Psoas muscle (tissue), 8 donors: ENCODE data around the gene FUT2. TPM values are rescaled to one million over a fixed set of nuclear protein-coding genes. Genes with fewer than 3 reads are reported as not detected.
A peak's percentile ranks its signal among the peaks of the same experiment; 100 is the strongest.

ENCODE experiments used
- ATAC-seq, 4 donors: fragments of 200-7000 bp; cut with Tn5 transposase; one replicate each; pipeline ENCODE4 v1.9.1; 2020; ENCODE audit warnings: moderate library complexity in 3 of 4, mild to moderate bottlenecking in 2 of 4
- DNase-seq, 2 donors: peaks; one replicate each; pipeline ENCODE4 v3.0.0-alpha.2; 2020
- H3K27ac ChIP-seq: fragments of 200-600 bp; one replicate; pipeline ENCODE4 v1.8.0; 2022
- H3K27me3 ChIP-seq, 3 donors: fragments of 200-600 bp in 1 of 3; one replicate each; pipeline versions ENCODE4 v1.6.1 to v1.8.0; 2013 to 2022; ENCODE audit warnings: low read length in 2 of 3, mild to moderate bottlenecking in 2 of 3, moderate library complexity in 1 of 3; ENCODE audit not compliant: insufficient read depth in 3 of 3
- H3K36me3 ChIP-seq, 2 donors: fragments of 200-600 bp in 1 of 2; one replicate each; pipeline versions ENCODE4 v1.6.1 to v1.8.0; 2013 to 2022; ENCODE audit warnings: low read depth in 1 of 2, mild to moderate bottlenecking in 1 of 2, moderate library complexity in 1 of 2; ENCODE audit not compliant: insufficient read depth in 1 of 2
- H3K4me1 ChIP-seq: fragments of 200-600 bp; one replicate; pipeline ENCODE4 v1.8.0; 2022
- H3K4me3 ChIP-seq: fragments of 200-600 bp; one replicate; pipeline ENCODE4 v1.8.0; 2022; ENCODE audit warnings: mild to moderate bottlenecking
- H3K9me3 ChIP-seq: fragments of 200-600 bp; one replicate; pipeline ENCODE4 v1.8.0; 2022
- WGBS, 3 donors: extraction: QIAGEN DNeasy Blood & Tissue Kit; methylation state at CpG; one replicate each; pipeline versions ENCODE4 v1.1.6 to v1.1.7; 2013; 5-methylcytosine and 5-hydroxymethylcytosine counted together
- intact Hi-C, 2 donors: fragments of 100-400 bp; cut with DNase I; formaldehyde crosslinking; loops; one replicate each; pipeline versions ENCODE4 v1.11.0 to v1.14.2; 2022
- polyA plus RNA-seq, 3 donors: library from polyadenylated mRNA; stranded (reverse); fragments of 200-250 nt; gene quantifications; one replicate each; pipeline ENCODE4 v1.2.3, GENCODE V29; 2013
- total RNA-seq, 4 donors: library from RNA; stranded (reverse); fragmentation: NEBNext Ultra II Directional in 2 of 4; extraction: Animal tissue kit (Norgen Biotek cat#: 25700) in 2 of 4; gene quantifications; one replicate each; pipeline versions ENCODE4 v1.2.1 to v1.2.4, GENCODE V29; 2021 to 2023
- TF ChIP-seq, protein P1 (sequence below): fragments of 200-600 bp; IDR thresholded peaks from one replicate; pipeline ENCODE4 v1.8.0; 2022; ENCODE audit warnings: antibody characterized with exemption
- donor health status: healthy with polysubstance abuse.
- donor health status: DM: no; HTN: no; CAD: no; lungs with moderate emphysema.
- donor health status: Bipolar disorder and iron deficiency.
- donor health status: healthy.
- donor health status: DM: yes; HTN: yes; CAD: no.
- donor health status: DM: no; HTN: no; CAD: no.
- donor health status: DM: no; HTN: no; CAD: no.
- donor health status: DM: yes; HTN: yes; CAD: no.

Gene FUT2
- total and polyA plus RNA-seq, 7 donors = not detected

DNA sequence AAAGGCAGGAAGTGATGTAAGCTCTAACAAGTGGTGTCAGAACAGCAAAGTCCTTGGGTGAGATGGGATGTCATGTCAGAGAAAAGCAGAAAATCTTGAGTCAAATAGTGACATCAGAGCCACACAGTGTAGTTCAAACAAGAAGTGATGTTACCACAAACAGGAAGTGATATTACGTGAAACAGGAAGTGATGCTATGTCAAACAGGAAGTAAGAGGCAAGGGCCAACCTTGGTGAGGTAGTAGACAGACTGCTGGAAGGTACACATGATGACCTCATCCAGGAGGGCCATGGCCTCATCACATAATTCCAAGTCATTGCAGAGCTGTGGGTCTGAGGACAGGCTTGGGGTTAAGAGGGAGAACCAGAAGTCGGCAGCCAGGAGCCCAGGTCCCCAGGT, 30.8 kb downstream of the FUT2 start:
- WGBS, 3 donors = 60 to 87% (median 80%) methylated on average over 2 of the region's 2 CpGs
- Histone ChIP-seq H3K36me3 (no peaks in the 10 kb centered on the region), H3K27me3 (no peaks in the 10 kb centered on the region), H3K4me1 (peaks cover 5% of the 10 kb centered on the region), H3K9me3 (no peaks in the 10 kb centered on the region), H3K27ac (peak overlapping the region; percentile 70), H3K4me3 (no peak overlapping the region)
- intact Hi-C loops = no loop called here
- TF ChIP-seq, protein P1, sequence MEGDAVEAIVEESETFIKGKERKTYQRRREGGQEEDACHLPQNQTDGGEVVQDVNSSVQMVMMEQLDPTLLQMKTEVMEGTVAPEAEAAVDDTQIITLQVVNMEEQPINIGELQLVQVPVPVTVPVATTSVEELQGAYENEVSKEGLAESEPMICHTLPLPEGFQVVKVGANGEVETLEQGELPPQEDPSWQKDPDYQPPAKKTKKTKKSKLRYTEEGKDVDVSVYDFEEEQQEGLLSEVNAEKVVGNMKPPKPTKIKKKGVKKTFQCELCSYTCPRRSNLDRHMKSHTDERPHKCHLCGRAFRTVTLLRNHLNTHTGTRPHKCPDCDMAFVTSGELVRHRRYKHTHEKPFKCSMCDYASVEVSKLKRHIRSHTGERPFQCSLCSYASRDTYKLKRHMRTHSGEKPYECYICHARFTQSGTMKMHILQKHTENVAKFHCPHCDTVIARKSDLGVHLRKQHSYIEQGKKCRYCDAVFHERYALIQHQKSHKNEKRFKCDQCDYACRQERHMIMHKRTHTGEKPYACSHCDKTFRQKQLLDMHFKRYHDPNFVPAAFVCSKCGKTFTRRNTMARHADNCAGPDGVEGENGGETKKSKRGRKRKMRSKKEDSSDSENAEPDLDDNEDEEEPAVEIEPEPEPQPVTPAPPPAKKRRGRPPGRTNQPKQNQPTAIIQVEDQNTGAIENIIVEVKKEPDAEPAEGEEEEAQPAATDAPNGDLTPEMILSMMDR = no peak
- DNase-seq = no peak
- no peak for ATAC-seq

GRCh38 chr19:48728911-48729664, 33.3 kb downstream of the FUT2 start:
- TF ChIP-seq, protein P1 = no peak
- Histone ChIP-seq H3K27me3 (no peaks in the 10 kb centered on the region), H3K9me3 (no peaks in the 10 kb centered on the region), H3K36me3 (no peaks in the 10 kb centered on the region), H3K4me1 (peaks cover 5% of the 10 kb centered on the region), H3K27ac (no peak overlapping the region), H3K4me3 (no peak overlapping the region)
- intact Hi-C loops = no loop called here
- 72 to 82% (median 76%) methylated on average over 72 to 77 of the region's 77 CpGs for WGBS, 3 donors
- no peak for ATAC-seq
- DNase-seq = no peak

- TF ChIP-seq, protein P1 = no peak
- no peak overlapping the region for H3K27ac ChIP-seq
- H3K9me3 ChIP-seq = no peaks in the 10 kb centered on the region
- H3K4me3 ChIP-seq = no peak overlapping the region
- ATAC-seq (no peak), DNase-seq (no peak)
- peaks cover 0 to 6% of the 10 kb centered on the region in 2 donors for H3K36me3 ChIP-seq
- no peaks in the 10 kb centered on the region for H3K4me1 ChIP-seq
- H3K27me3 ChIP-seq = no peaks in the 10 kb centered on the region
- 89 to 91% (median 90%) methylated on average over 4 of the region's 4 CpGs for WGBS, 3 donors
- intact Hi-C loops = no loop called here
Observed at GRCh38 chr19:48731452-48731851, 35.7 kb downstream of the FUT2 start.

GRCh38 chr19:48734625-48735024, 38.9 kb downstream of the FUT2 start:
- no peak for DNase-seq
- Histone ChIP-seq H3K27me3 (no peaks in the 10 kb centered on the region), H3K4me3 (no peak overlapping the region), H3K27ac (no peak overlapping the region), H3K4me1 (peaks cover 5% of the 10 kb centered on the region), H3K9me3 (no peaks in the 10 kb centered on the region), H3K36me3 (peaks cover 0 to 6% of the 10 kb centered on the region in 2 donors)
- TF ChIP-seq, protein P1 = no peak
- ATAC-seq = no peak
- intact Hi-C loops = loop anchor here in 1 of 2 donors (5.0 kb wide), 1 partner anchor 57 kb away; no protein-coding TSS in a partner anchor
- WGBS, 3 donors = 96 to 97% (median 97%) methylated on average over 6 to 9 of the region's 9 CpGs
